GM21367 (cell line): ENCODE results near the gene CUBN.

ENCODE experiments used
- ATAC-seq: cut with Tn5 transposase; IDR thresholded peaks from one replicate; pipeline ENCODE4 v1.9.1; 2021; ENCODE audit not compliant: unreplicated experiment

CUBN gene

DNA sequence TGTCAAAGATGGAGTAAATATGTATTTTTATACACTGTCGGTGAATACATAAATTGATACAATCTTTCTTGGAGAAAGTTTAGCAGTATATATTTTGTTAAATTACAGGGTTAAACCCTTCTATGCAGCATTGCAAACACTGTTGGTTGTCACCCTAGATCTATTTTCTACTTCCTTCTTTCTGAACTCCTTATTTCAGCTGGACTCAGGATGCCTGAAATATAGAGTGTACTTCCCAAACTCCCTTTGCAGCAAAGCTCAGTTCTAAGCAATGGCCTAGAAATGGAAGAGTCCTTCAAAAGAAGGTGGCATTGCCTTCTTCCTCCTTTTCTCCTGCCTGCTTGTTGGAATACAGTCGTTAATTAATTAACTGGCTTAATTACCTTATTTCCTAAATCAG, 20.6 kb downstream of the CUBN start:
- no peak for ATAC-seq

DNA sequence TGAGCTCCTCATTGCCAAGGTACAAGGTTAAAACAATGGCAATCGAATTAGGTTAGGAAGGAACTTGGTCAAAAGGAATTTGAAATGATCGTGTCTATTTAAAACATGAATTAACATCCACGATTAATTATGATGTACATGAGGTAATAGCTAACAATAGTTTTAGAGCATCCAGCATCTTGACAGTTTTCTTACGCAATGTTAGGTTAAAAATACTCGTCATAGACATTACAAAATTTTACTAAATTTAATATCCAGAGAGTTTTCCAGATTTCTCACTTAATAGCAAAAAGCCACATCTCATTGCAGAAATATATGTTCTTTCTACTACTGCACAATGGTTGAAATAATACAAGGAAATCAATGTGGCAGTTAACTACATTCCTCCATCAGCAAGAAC, 22.6 kb downstream of the CUBN start:
- ATAC-seq = no peak

DNA sequence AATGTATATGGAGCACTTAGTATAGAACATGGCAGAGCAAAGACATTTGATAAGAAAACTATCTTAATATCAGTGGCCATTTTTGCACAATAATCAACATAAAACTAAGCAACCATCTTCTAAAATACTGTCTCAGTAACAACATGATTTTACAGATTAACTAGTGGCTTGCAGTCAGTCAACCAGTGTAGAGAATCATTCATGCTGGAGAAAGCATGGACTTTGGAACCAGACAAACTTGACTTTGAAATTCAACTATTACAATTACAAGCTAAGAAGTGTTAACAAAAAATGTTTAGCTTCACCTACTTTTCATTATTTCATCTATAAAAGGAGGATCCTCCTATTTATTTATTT, 27.7 kb downstream of the CUBN start:
- no peak for ATAC-seq

DNA sequence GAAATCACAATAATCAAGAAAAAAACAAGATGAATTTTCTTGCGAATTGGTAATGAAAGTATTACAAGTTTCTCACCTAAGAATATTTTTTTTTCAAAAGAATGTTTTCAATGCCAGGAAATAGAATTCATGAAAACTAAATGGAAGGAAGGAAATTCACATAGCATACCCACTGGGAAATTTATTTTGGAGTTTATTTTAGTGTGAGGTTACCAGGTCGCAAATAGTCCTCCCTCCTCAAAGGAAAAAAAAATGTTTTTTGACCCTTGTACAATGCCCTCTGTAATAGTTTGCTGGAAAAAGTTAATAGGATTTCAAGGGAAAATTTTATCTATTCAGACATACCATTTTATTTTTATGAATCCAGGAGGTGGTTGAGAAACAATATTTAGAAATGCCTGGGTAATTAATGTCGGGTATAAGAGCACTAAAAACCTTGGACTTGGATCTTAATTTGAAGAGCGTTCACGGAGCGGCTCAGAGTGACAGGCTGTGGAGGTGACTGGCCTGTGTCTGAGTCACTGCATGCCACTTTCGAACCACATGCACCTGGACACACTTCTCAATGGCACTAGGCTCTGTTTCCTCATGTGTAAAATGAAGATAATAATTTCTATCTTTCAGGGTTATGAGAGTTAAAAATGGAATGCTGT, 28.2 kb downstream of the CUBN start:
- ATAC-seq = no peak

DNA sequence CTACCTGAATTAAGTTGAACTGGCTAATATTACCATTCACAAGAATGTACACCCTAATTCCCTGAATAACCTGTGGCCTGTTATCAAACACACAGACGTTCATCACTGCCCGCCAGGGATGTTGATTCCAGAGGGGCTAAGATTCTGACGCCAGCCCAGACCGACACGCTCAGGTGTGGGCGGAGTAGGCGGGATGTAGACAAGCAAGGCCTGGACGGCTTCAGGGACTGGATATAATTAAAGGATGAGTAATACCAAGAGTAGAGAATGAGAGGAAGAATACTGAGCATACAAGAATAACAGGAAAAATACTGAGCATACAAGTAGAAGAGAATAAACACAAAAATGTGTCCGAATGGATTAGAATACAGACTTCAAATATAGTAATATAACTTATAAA, 29.0 kb downstream of the CUBN start:
- no peak for ATAC-seq

DNA sequence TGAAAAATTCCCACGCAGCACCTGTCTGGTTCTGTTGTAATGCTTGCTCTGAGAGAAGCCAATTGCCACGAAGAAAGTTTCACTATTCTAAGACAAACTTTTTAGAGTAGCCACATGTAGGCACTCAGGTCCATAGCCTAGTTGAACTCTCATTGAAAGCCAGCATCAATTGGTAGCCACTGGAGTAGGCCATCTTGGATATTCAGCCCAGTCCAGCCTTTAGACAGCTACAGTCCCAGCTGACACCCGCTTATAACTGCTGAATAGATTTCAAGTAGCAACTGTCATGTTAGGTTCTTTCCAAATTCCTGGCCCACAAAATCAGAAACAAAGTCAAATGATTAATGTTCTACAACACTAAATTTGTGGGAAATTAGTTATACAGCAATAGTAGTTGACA, 31.6 kb downstream of the CUBN start:
- no peak for ATAC-seq

DNA sequence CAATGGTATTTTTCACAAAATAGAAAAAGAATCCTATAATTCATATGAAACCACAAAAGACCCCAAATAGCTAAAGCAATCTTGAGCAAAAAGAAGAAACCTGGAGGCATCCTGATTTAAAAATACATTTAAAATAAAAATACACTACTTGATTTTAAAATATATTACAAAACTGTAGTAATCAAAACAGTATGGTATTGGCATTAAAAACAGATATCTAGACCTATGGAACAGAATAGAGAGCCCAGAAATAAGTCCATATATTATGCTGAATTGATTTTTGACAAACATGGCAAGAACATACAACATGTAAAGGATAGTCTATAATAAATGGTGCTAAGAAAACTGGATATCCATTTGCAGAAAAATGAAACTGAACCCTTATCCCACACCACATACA, 34.8 kb downstream of the CUBN start:
- ATAC-seq = no peak

DNA sequence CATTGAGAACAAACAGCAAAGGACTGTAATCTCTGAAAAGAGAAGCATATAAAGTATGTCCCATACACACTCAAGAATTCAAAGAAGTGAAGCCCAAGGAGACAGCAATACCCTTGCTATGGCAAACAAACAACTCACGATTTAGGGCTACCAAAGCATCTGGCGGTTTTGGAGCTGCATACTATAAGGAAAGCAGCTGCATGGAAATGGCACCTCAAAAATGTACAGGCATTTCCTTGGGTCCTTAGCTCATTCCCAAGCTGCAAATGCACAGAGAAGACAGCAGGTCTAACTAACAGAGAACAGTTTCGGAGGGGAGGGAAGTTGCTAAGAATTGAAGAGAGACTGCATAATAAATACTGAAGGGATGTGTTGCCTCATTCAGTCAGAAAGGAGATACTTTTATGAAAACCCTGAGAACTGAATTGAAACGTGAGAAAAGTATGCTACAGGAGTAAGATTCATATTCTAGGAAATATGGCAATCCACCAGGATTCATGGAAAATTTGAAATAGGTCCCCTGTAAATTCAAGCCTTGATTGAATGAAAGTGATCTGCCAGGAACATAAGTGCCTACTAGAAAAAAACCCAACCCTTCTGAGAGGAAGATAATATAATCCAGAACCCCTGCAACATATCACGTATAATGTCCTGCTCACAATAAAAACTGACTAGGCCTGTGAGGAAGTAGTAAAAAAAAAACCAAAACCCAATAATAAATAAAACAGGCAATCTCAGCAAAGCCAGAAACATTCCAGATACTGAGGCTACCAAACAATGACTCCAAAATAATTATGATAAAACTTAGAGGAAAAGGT, 36.4 kb downstream of the CUBN start:
- no peak for ATAC-seq

DNA sequence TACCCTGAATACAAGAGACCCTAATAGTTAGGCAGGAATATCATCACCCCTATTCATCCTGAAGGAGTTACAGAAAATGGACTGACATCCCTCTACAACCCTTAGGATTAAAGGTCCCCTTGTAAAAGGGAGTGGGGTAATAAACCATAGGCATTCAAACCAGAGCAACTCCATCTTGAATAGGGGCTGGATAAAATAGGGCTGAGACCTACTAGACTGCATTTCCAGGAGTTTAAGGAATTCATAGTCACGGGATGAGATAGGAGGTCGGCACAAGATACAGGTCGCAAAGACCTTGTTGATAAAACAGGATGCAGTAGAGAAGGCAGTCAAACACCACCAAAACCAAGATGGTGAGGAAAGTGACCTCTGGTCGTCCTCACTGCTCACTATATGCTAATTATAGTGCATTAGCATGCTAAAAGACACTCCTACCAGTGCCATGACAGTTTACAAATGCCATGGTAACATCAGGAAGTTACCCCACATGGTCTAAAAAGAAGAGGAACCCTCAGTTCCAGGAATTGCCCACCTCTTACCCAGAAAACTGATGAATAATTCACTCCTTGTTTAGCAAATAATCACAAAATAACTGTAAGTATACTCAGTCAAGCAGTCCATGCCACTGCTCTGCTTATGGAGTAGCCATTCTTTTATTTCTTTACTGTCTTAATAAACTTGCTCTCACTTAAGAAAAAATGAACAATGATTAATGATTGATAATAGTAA, 37.2 kb downstream of the CUBN start:
- no peak for ATAC-seq

DNA sequence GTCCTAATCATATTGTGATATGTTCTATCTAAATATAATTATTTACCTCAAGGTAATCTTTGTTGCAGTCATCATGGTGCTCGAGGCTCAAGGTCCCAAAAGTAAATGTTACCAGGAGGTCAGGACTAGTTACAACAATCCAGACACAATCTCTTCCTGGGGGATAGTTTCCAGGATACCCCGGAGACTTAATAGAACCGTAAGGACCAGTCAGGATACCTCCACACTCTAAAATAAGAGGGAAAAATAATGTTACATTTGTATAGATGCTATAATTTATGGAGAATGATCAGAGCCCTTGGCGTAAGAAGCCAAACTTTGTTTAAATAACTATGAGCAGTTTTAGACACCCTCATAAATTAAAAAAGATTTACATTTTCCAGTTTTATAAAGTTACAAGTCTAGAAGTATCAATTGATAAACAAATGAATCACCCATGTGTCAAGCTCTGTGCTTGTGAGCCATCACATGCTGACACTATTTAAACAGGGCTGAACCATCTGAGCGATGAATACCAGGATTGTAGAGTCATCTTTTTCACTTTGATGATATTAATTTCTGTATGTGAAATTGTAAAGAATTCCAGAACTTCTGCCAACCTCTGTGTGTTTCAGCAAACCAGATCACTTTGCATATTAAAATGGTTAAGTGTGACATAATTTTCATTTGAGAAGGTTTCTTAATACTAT, 41.3 kb downstream of the CUBN start:
- no peak for ATAC-seq

DNA sequence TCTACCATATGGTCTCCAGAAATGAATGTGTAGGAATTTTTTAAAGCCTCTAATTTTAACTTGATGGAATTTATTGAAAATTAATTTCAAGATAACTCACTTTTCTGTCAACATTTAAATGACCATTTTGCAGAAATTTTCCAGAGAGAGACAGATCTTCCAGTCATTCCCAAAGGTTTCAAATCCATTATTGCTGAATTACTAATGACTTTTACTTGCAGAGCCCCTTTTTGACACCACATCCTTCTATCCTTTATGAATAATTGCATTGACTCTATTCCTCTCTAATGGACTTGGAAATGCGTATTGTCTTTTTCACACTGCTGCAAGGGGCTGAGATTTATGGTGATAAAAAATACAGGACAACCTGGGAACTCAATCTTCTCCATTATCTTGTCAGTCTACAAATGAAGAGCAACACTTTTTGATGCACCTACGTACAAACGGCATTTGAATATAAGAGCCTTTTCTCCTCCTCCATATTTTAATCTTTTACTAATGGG, 42.7 kb downstream of the CUBN start:
- ATAC-seq = no peak

DNA sequence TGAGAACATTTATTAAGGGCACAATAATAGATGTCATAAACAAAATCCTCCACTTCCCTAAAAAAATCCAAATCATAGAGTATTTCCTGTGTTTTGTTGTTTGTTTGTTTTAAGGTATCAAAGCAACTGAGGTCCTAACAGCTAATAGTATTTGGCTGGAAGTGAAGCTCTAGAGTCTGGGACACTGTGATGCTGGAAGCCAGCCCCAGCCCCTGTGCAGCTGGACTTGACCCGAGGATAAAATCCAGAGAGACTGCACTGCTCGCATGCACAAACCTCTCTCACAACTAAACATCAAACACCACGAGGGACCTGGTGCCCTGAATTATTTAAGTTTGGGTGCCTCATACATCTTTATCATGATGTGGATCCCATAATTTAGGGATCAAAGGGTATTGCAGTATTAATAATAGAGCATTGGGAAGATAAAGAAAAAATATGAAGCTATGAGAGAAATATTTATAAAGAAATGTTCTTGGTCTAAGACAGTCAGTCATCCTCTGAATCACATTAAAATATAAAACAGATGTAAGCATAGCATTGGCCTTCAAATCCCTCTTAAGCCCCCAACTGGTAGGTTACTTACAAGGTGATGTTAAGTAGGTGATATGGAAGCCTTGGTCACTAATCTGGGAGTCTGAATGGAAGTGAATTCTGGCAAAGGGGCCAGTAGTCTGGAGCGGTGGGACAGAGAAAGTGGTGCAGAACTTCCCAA, 44.4 kb downstream of the CUBN start:
- ATAC-seq = no peak

DNA sequence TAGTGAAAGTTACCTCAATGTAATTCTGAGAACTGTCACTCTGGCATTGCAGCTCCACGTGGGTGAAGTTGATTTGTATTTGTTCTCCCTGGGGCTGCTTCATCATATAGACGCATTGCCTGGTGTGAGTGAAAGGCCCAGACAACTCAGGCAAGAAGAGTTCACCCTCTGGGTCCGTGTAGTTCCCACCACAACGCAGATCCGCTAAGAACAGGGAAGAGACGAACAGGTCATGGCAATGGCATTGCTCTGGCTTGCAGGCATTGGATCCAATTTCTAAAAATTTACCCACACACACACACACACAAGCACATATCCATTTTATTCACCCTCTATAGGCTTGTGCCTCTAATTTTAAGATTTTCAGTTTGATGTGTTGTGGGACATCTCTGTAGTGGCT, 45.4 kb downstream of the CUBN start:
- no peak for ATAC-seq

DNA sequence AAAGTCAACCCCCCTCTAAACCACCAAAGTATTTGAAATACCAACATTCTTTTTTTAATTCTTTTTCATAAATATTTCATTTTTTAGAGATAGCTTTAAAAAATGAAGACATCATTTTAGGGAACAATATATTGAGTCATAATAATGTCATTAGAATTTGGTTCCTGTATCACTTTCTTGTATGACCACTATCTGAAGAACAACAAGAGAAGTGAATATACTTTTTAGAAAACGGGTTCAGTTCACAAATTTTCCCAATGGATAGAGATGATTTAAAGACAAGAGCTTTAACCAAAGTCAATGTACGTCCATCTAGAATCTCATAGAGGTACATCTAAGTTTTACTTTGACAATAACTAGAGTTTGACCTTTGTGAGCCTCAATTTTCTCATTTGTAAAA, 48.2 kb downstream of the CUBN start:
- ATAC-seq = no peak

DNA sequence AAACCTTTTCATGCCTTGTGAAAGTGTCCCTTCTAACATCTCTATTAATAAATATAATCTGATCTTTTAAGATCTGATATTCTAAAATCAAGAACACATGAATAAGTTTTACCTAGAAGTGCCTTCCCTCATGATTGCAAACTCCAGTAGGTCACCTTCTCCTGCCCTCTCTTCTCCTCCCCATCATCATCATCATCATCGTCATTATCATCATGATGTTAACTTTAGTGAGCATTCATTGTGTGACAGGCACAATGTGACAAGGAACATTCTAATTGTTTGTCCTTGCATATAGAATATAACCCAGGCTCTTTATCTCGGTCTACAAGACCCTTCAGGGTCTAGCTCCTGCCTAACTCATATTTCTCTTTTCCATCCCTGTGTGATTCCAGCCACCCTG, 51.7 kb downstream of the CUBN start:
- ATAC-seq = no peak

DNA sequence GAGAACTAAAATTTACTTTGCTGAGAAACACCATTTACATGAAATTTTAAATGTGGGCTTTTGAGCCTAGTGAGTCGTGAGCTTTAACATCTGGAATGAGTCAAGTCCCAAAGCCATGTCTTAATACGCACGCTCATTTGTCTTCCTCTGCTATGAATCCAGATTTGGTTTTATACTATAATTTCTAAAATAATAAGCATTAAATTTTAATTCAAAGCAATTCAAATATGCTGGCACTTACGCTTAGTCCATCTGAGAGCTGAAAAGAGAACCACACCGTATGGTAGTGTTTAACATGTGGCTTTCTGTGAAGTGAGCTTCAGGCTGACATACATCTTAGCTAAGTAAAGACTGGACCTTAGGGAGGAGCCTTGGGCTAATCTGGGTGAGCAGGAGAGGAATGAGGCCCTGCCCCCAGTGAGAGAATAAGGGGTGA, 52.2 kb downstream of the CUBN start:
- no peak for ATAC-seq

DNA sequence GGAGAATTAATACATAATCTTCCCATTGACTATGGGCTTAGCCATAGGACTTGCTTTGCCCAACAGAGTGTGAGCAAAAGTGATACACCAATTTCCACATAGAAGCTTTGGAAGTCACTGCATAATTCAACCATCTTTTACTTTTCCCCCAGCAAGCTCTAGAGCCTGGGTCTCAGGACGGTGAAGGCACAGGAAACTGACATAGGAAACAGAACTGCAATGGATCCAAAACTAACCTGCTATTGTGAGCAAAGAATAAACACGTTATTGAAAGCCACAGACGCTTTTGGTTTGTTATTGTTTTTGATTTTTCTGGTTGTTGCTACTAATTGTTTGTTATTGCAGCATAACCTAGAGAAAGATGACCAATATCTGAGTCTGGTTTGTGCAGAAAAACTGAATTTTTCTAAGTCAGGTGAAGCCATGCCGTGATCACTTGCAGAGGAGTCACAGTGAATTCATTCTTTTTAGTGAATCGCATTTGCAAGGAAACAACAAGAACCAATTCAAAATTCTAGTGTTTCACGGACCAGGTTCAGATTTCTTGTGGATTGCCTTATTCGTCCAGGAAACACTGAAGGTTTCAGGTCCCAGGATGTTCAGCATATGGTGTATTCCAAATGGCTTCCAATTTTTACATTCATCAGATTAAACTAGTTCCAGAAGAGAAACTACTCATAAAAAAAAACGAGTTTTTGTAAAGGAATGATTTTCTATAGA, 52.8 kb downstream of the CUBN start:
- no peak for ATAC-seq

DNA sequence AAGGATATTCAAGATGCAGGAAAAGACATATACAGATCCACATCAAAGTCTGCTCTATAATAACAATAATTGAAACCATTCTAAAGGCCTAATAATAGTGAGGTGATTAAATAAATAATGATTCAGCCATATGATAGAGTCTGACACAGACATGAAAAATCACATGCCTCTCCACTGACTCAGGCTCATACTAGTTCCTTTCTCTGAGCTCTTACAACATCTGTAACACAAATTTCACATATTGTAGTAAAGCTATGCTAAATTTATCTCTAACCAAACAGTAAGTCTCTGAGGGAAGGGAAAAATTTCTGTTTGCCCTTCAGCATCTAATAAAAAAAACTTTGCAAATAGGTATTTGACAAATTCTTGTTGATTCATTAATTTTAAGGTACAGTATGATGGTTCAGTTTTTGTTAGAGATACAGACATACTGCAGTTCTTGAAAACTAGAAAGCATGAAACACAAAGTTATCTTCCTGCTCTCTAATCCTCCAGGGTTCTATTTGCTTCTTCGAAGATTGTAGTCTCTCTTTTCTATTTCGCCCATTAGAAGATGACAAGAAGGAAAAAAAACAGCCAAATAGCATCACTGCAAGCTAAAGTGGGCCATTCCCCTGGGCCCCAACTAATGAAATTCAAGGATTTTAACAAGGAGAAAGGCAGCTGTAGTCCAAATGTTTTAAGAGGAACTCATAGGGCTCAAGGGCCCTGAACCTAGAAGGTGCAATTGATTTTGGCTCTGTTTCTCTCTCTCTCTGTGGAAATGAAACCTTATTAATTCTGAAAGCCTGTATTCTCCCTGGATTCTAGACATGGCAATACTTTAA, 53.9 kb downstream of the CUBN start:
- no peak for ATAC-seq

DNA sequence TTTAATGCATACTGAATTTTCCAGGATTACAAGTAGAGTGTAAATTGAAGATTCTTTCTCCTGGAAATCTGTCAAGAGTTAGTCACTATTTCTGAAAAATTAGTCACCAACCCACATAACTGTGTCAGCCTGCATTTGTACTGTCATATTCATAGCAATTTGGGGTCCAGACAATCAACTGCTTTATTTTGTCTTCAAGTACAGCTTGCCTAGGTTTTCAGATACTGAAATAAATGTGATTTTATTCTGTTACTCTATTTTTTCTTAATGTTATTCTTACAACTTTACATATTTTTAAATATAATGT, 55.1 kb downstream of the CUBN start:
- no peak for ATAC-seq
